ENCODE data around the gene LRRN2.

Gene LRRN2

DNA sequence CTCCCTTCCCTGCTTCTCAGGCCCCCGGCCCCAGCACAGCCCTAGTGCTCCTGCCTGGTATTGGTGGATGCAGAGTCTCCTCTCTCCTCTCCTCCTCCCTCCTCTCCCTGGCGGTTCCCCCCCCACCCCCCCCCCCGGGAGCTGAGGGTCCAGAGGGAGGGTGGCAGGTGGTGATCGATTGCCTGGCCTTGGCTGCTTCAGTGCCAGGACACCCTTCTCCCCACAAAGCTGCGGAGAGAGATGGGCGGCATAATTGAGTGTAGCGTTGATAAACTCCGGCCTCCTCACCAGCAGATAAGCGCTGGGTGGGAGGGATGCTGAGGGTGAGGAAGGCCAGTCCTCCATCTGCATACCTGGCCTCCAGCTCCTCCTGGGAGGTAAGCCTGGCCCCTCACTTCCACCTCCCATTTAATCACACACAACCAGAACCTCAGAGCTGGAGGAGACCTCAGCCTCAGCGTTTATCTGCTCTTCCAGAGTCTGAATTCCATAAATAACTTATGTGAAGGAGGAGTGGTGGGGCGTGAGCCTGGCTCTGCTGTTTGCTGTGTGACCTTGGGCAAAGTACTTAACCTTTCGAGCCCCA, 60.8 kb downstream of the LRRN2 start:
- no peak for DNase-seq

- DNase-seq = peak; percentile 26
These were observed 61.6 kb downstream of the LRRN2 start for GRCh38 chr1:204623894-204624361.

GRCh38 chr1:204623365-204623893, 62.1 kb downstream of the LRRN2 start:
- no peak for DNase-seq

DNA sequence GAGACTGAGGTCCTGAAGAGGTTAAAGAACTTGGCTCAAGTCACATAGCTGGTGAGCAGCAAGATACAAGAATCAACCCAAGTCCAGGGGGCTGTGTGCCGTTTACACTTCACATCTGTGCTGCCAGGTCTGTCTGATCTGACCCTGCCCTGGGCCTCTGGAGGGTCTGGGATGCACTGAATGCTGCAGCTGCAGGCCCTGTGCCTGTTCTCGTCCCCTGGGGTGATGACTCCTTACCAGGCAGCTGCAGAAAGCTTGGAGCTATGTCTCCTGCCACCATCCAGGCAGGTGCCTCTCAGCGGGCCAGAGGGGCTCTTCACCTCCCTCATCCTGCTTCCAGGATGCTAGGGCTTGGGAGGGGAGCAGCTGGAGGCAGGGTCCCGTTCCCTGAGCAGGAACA, 63.5 kb downstream of the LRRN2 start:
- no peak for DNase-seq

- no peak for DNase-seq
These were observed 64.1 kb downstream of the LRRN2 start for GRCh38 chr1:204621396-204621795.

GRCh38 chr1:204619721-204620120, 65.8 kb downstream of the LRRN2 start:
- no peak for DNase-seq

DNA sequence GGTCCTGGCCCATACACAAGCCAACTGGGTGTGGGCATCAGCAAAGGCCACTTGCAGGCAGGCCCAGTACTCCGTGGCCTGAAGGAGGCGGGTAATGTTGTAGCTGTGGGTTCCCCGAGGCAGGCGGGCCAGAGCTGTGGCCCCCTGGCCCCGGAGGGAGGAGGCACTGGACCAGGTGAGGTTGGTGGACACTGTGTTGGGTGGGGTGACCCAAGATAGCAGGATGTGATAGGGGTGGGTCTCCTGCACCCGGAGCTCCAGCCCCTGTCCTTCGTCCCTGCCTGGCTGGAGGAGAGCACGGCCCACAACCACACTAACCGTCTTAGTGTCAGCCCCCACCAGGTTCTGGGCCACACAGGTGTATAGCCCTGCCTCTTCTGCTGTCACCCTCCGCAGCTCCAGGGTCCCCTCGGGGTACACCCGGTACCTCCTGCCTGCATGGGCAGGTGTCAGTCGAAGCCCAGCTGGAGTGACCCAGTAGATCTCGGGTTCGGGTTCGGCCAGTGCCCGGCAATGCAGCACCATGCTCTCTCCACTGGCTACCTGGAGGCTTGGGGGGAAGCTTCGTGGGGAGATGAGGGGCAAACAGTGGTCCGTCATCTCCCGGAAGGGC, 67.3 kb downstream of the LRRN2 start:
- DNase-seq = no peak

GRCh38 chr1:204617256-204618147, 68.0 kb downstream of the LRRN2 start:
- DNase-seq = no peak

GRCh38 chr1:204616641-204617040, 68.9 kb downstream of the LRRN2 start:
- no peak for DNase-seq

DNA sequence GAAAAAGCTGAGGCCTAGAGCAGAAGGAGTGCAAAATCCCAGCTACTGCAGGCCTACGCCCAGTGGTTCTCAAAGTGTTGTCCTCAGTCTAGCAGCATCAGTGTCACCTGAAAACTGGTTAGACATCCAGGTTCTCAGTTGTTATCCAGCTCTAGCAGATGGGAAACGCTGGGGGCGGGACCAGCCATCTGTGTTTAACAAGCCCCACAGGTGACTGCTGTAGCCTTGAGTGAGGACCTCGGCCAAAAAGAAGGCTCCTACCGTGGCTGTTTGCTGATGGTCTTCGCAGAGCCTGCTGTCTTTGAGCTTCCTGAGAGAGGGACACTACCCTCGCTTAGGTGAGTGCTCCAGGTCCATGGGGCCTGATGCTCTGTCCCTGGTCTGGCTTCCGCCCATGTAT, 69.7 kb downstream of the LRRN2 start:
- no peak for DNase-seq

DNA sequence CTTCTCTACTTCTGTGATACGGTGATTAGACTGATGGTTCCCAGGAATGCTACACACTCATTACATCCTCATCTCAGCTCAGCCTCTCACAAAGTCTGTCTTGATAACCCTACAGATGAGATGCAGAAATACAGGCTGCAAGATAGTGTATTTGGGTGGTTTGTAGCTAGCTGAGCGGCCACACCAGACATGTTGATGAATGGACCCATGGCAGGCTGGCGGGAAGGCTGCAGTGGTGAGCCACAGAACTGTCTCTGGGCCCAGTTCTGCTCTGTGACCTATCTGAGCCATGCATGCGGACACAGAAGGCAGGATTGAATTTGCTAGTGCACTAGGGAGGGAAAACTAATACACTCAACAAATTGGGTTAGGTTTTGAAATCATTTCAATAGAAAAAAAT, 71.9 kb downstream of the LRRN2 start:
- no peak for DNase-seq

GRCh38 chr1:204612326-204612725, 73.2 kb downstream of the LRRN2 start:
- DNase-seq = no peak

GRCh38 chr1:204611036-204611435, 74.5 kb downstream of the LRRN2 start:
- no peak for DNase-seq

GRCh38 chr1:204607910-204608309, 77.6 kb downstream of the LRRN2 start:
- no peak for DNase-seq

- no peak for DNase-seq
These were observed 79.7 kb downstream of the LRRN2 start for GRCh38 chr1:204605791-204606190.

DNA sequence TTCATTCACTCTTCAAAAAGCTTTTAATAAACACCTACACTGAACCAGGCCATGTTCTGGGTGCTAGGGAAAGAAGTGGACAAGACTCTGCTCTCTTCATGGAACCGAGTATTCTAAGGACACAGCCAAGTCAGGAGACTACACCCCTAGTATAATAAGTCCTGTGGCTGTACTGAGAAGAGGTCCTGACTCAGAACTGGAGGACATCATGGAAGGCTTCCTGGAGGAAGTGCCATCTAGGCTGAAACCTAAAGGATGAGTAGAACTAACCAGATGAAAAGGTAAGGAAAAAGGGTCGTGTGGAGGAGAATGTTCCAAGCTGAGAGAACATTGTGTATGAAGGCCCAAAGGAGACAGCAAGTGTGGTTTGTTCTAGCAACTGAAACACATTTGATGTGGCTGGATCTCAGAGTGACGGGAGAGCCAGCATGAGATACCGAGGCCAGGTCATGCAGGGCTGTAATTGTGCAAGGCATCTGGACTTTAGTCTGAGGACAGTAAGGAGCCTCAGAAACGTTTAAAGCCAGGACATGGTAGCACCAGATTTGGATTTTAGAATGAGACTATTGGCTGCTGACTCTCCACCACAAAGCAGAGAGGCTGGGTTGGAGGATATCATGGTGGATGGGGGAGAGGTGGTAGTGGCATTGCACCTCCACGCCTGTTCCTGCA, 82.5 kb downstream of the LRRN2 start:
- no peak for DNase-seq

DNA sequence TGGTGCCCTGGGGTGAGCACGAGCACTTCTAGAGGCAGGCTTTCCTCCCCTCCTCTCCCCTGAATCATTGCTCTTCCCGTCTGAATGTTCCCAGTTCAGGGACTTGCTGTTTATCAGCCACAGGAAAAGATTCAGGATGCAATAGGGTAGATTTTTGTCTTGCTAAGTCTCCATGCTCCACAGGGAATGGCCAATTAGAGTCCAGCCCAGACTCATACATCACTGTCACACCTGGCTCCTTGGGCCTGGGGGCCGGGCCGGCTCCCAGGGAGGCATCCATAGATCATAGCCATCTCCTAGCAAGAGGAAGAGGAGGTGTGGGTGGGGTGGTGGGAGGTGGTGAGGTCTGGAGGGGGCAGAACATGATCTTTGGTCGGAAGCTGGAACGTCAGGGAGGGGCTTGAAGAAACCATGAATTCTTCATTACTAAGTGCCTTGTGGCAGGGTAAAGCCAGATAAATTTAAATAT, 83.4 kb downstream of the LRRN2 start:
- DNase-seq = no peak

DNA sequence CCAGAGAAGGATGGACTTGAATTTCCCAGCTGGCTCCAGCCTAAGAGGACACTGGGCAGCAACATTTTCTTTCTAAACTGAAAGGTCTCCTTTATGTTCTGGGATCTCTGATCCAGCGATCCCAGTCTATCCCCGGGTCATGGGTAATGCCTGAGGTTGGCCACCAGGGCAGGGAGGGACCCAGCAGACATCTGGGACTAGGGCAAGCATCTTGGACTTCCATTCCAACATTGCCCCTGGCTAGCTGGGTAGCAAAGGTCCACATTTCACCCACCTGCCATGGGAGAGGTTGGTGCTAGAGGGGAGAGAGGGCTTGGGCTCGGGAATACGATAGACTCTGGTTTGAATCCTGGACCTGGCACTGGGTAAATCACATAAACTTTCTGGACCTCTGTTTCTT, 84.6 kb downstream of the LRRN2 start:
- no peak for DNase-seq

DNA sequence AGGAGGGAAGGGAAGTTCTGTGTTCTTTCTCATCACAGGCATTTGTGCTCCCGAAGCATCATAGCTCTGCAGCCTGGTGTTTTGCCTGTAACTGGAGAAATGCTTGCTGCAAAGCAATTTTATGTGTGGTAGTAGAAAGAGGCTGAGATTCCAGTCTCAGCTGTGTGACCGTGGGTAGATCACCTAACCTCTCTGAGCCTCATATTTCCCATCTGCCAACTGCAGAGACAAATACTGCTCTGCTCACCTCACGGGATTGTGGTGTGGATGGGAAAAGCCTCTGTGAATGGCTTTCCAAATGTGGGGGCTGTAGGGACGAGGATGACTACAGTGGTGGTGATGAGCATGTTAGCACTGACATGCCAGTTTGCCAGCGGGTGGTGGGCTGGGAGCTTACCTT, 85.3 kb downstream of the LRRN2 start:
- no peak for DNase-seq

DNA sequence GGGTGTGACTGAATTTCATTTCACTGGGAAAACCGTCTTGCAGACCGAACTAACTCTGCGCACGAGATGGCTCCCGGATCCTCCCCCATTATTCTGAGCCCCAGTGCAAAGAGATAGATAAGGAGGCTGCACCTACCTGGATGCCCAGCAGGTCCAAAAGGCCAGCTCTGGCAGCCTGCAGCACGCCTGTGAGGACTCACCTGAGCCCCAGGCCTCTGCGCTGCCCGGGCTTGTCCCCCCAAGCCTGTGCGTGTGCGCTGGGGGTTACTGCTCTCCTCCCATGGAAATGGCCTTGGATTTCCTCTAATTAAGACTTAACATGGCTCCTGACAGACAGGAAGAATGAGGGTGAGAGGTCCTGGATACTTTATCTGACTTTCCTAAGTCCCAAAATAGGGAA, 85.9 kb downstream of the LRRN2 start:
- no peak for DNase-seq

GRCh38 chr1:204599098-204599497, 86.4 kb downstream of the LRRN2 start:
- no peak for DNase-seq

- no peak for DNase-seq
These were observed 87.1 kb downstream of the LRRN2 start for GRCh38 chr1:204598319-204598969.
